ENCODE results near the gene ROCK2. TPM values are rescaled to one million over a fixed set of nuclear protein-coding genes. Genes with fewer than 3 reads are reported as not detected.
A peak's percentile ranks its signal among the peaks of the same experiment; 100 is the strongest.

The ROCK2 gene
- polyA plus RNA-seq, 3 donors: 2.8 to 10.2 (median 4.3) TPM

GRCh38 chr2:11134349-11134748 is 210.1 kb downstream of the ROCK2 start:
- peaks cover 18 to 48% (median 31%) of the 10 kb centered on the region in 3 donors for H3K27me3 Mint-ChIP-seq (ENCODE audit: low read depth in 3 of 3)
- intact Hi-C loops (cut with micrococcal nuclease): loop anchor here in 1 of 2 donors (5.0 kb wide), 2 partner anchors 313 to 448 kb away; no protein-coding TSS in a partner anchor
- H3K36me3 ChIP-seq (replicated peaks in 1 of 2; ENCODE audit: control insufficient read depth in 1 of 2, insufficient read depth in 2 of 2, low read length in 2 of 2): no peaks in the 10 kb centered on the region
- H4K20me1 ChIP-seq (ENCODE audit: insufficient read depth, low read length): no peaks in the 10 kb centered on the region
- no peak overlapping the region for H3K4me3 ChIP-seq (replicated peaks in 1 of 3; ENCODE audit: low read depth in 2 of 3, low read length in 3 of 3)
- no peak for TF ChIP-seq CTCF (IDR thresholded peaks at IDR 0.05)
- H3K27ac ChIP-seq (ENCODE audit: low read depth in 1 of 2, low read length in 2 of 2): no peak overlapping the region
- no peak overlapping the region for H3K27ac Mint-ChIP-seq
- H3K4me1 ChIP-seq (ENCODE audit: control insufficient read depth in 1 of 2, insufficient read depth in 2 of 2, low read length in 2 of 2): peaks cover 24 to 27% of the 10 kb centered on the region in 2 donors
- no peaks in the 10 kb centered on the region for H3K36me3 Mint-ChIP-seq
- H3K4me1 Mint-ChIP-seq: peaks cover 22% of the 10 kb centered on the region
- WGBS (ENCODE audit: insufficient coverage): 97% methylated on average over 4 of the region's 5 CpGs
- H3K9me3 Mint-ChIP-seq: peaks cover 0 to 3% (median 2%) of the 10 kb centered on the region in 7 donors
- H3K9me3 ChIP-seq (replicated peaks in 1 of 2; ENCODE audit: control insufficient read depth in 1 of 2, insufficient read depth in 1 of 2, low read length in 2 of 2): no peaks in the 10 kb centered on the region
- no peak overlapping the region for H3K4me3 Mint-ChIP-seq
- H3K27me3 ChIP-seq (ENCODE audit: control insufficient read depth in 2 of 2, insufficient read depth in 2 of 2, low read length in 2 of 2): peaks cover 0 to 18% of the 10 kb centered on the region in 2 donors
- H3K79me2 ChIP-seq (ENCODE audit: insufficient read depth, low read length): no peaks in the 10 kb centered on the region
- peak overlapping the region; percentile 96 for H2AFZ ChIP-seq (ENCODE audit: insufficient read depth, low read depth, low read length, poor library complexity, severe bottlenecking)
- H3K4me2 ChIP-seq (replicated peaks; ENCODE audit: extremely low read depth, low read length, poor library complexity, severe bottlenecking): no peak overlapping the region
- no peak overlapping the region for H3K9ac ChIP-seq (ENCODE audit: insufficient read depth, low read length, poor library complexity, severe bottlenecking)
- DNase-seq: no peak

GRCh38 chr2:11133936-11134320 is 210.5 kb downstream of the ROCK2 start:
- Histone ChIP-seq H3K9ac (ENCODE audit: insufficient read depth, low read length, poor library complexity, severe bottlenecking) (peak overlapping the region; percentile 65), H3K4me2 (replicated peaks; ENCODE audit: extremely low read depth, low read length, poor library complexity, severe bottlenecking) (peak overlapping the region; percentile 96), H3K27me3 (ENCODE audit: control insufficient read depth in 2 of 2, insufficient read depth in 2 of 2, low read length in 2 of 2) (peaks cover 0 to 21% of the 10 kb centered on the region in 2 donors), H3K27ac (ENCODE audit: low read depth in 1 of 2, low read length in 2 of 2) (no peak overlapping the region), H3K79me2 (ENCODE audit: insufficient read depth, low read length) (no peaks in the 10 kb centered on the region), H3K9me3 (replicated peaks in 1 of 2; ENCODE audit: control insufficient read depth in 1 of 2, insufficient read depth in 1 of 2, low read length in 2 of 2) (no peaks in the 10 kb centered on the region), H3K36me3 (replicated peaks in 1 of 2; ENCODE audit: control insufficient read depth in 1 of 2, insufficient read depth in 2 of 2, low read length in 2 of 2) (no peaks in the 10 kb centered on the region), H3K4me3 (replicated peaks in 1 of 3; ENCODE audit: low read depth in 2 of 3, low read length in 3 of 3) (peak overlapping the region in 1 of 3 experiments; percentile 90), H4K20me1 (ENCODE audit: insufficient read depth, low read length) (no peaks in the 10 kb centered on the region), H3K4me1 (ENCODE audit: control insufficient read depth in 1 of 2, insufficient read depth in 2 of 2, low read length in 2 of 2) (peaks cover 24 to 27% of the 10 kb centered on the region in 2 donors), H2AFZ (ENCODE audit: insufficient read depth, low read depth, low read length, poor library complexity, severe bottlenecking) (peak overlapping the region; percentile 96)
- WGBS (ENCODE audit: insufficient coverage): 84% methylated on average over 7 of the region's 8 CpGs
- Mint-ChIP-seq H3K9me3 (peaks cover 0 to 3% (median 2%) of the 10 kb centered on the region in 7 donors), H3K36me3 (no peaks in the 10 kb centered on the region), H3K4me1 (peaks cover 22% of the 10 kb centered on the region), H3K27me3 (ENCODE audit: low read depth in 3 of 3) (peaks cover 20 to 51% (median 32%) of the 10 kb centered on the region in 3 donors), H3K27ac (peak overlapping the region in 3 of 7 donors; percentile 11 to 69 (median 15)), H3K4me3 (peak overlapping the region; percentile 96 to 98)
- intact Hi-C loops (cut with micrococcal nuclease): loop anchor here (2.0 to 5.0 kb wide), 4 partner anchors 313 to 449 kb away; no protein-coding TSS in a partner anchor
- no peak for DNase-seq
- TF ChIP-seq CTCF (IDR thresholded peaks at IDR 0.05): no peak
